Measurements from ENCODE around the gene REM2. TPM values are rescaled to one million over a fixed set of nuclear protein-coding genes. Genes with fewer than 3 reads are reported as not detected.

REM2 gene
- total RNA-seq, 1 donor from 2014 or later: 3.0 TPM

DNA sequence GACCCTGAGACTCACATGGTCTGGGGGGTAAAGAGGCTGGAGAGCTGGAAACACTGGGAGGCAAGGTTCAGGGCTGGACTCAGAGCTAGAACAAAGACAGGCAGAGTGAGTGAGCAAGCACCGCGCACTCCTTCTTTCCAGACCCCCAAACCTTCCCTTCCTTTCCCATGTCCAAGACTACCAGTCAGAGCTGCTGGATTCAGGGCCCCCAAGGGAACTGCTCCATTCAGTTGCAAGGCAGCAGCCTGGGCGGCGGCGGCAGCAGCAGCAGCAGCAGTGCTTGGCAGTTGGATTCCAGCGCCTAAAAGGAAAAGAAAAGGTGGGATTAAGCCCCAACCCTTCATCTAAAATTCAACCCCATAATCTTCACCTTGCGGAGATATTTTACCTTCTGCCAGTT lies 18.8 kb downstream of the REM2 start:
- Mint-ChIP-seq H3K27ac (ENCODE audit: unreplicated experiment) (no peak overlapping the region), H3K4me3 (no peak overlapping the region), H3K36me3 (ENCODE audit: low read depth) (peaks cover 24% of the 10 kb centered on the region), H3K9me3 (no peaks in the 10 kb centered on the region), H3K4me1 (no peaks in the 10 kb centered on the region), H3K27me3 (ENCODE audit: low read depth) (no peaks in the 10 kb centered on the region)
- no peak for DNase-seq (ENCODE audit: low read depth, low spot score)
- TF ChIP-seq, protein P1, sequence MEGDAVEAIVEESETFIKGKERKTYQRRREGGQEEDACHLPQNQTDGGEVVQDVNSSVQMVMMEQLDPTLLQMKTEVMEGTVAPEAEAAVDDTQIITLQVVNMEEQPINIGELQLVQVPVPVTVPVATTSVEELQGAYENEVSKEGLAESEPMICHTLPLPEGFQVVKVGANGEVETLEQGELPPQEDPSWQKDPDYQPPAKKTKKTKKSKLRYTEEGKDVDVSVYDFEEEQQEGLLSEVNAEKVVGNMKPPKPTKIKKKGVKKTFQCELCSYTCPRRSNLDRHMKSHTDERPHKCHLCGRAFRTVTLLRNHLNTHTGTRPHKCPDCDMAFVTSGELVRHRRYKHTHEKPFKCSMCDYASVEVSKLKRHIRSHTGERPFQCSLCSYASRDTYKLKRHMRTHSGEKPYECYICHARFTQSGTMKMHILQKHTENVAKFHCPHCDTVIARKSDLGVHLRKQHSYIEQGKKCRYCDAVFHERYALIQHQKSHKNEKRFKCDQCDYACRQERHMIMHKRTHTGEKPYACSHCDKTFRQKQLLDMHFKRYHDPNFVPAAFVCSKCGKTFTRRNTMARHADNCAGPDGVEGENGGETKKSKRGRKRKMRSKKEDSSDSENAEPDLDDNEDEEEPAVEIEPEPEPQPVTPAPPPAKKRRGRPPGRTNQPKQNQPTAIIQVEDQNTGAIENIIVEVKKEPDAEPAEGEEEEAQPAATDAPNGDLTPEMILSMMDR (conservative IDR thresholded peaks at IDR 0.05): no peak

DNA sequence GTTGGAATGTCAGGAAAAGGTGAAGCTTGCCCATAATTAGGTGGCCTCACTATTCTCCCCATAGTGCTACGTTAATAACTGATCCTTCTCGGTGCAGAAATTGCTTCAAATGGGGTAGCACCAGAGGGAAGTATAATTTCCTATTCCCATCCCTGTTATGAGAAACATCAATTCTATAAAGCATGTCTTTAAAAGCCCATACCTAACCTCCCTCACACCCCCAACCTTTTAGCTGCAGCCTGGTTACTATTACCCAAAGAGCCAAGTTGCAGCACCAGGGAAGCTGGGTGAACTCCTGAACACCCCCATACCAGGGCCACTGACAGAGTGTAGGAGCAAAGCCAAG lies 20.7 kb downstream of the REM2 start:
- no peak overlapping the region for H3K4me3 Mint-ChIP-seq
- DNase-seq (ENCODE audit: low read depth, low spot score): no peak
- no peaks in the 10 kb centered on the region for H3K27me3 Mint-ChIP-seq (ENCODE audit: low read depth)
- no peaks in the 10 kb centered on the region for H3K4me1 Mint-ChIP-seq
- H3K27ac Mint-ChIP-seq (ENCODE audit: unreplicated experiment): no peak overlapping the region
- peaks cover 24% of the 10 kb centered on the region for H3K36me3 Mint-ChIP-seq (ENCODE audit: low read depth)
- TF ChIP-seq, protein P1 (conservative IDR thresholded peaks at IDR 0.05): no peak
- H3K9me3 Mint-ChIP-seq: no peaks in the 10 kb centered on the region

DNA sequence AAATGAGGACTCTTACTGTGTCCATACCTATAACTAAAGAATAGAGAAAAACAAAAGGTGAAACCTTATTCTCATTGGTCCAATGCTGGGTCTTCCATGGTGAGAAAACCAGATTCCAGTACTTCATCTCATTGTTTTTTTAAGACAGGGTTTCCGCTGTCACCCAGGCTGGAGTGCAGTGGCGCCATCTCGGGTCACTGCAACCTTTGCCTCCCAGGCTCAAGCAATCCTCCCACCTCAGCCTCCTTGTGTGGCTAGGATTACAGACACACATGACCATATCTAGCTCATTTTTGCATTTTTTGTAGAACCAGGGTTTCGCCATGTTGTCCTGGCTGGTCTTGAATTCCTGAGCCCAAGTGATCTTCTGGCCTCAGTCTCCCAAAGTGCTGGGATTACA lies 22.6 kb downstream of the REM2 start:
- Mint-ChIP-seq H3K9me3 (no peaks in the 10 kb centered on the region), H3K27ac (ENCODE audit: unreplicated experiment) (no peak overlapping the region), H3K27me3 (ENCODE audit: low read depth) (no peaks in the 10 kb centered on the region), H3K36me3 (ENCODE audit: low read depth) (peaks cover 30% of the 10 kb centered on the region), H3K4me1 (no peaks in the 10 kb centered on the region), H3K4me3 (no peak overlapping the region)
- no peak for DNase-seq (ENCODE audit: low read depth, low spot score)
- TF ChIP-seq, protein P1 (conservative IDR thresholded peaks at IDR 0.05): no peak

DNA sequence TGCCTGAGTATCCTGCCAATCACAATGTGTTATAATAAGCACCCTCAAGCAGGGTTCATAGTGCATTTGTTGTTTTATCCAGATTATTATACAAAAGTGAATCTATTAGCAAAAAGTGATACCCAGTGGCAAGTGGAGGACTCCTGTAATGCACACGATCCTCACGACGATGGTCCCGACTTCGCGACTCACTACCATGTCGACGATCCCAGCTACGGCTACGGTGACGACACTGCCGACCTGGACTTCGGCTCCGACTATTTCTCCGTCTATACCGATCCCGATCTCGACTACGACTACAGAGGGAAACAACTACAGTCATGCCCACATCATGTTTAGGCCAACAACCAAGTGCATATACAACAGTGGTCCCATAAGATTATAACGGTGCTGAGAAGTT lies 23.1 kb downstream of the REM2 start:
- Mint-ChIP-seq H3K4me3 (no peak overlapping the region), H3K36me3 (ENCODE audit: low read depth) (peaks cover 30% of the 10 kb centered on the region), H3K27ac (ENCODE audit: unreplicated experiment) (no peak overlapping the region), H3K4me1 (no peaks in the 10 kb centered on the region), H3K9me3 (no peaks in the 10 kb centered on the region), H3K27me3 (ENCODE audit: low read depth) (no peaks in the 10 kb centered on the region)
- DNase-seq (ENCODE audit: low read depth, low spot score): no peak
- TF ChIP-seq, protein P1 (conservative IDR thresholded peaks at IDR 0.05): no peak

DNA sequence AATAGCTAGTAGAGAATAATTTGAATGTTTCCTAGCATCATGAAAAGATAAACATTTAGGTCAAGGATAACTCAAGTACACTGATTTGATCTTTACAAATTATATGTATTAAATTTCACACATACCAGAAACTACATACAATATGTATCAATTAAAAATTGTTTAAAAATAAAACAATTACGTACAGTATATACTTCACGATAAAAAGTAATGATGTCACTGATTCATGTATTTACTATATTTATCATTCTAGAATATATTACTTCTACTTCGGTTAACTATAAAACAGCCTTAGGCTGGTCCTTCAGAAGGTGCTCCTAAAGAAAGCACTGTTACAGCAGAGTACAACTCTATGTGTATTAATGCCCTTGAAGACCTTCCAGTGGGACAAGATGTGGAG lies 24.4 kb downstream of the REM2 start:
- H3K27ac Mint-ChIP-seq (ENCODE audit: unreplicated experiment): no peak overlapping the region
- H3K27me3 Mint-ChIP-seq (ENCODE audit: low read depth): no peaks in the 10 kb centered on the region
- peaks cover 4% of the 10 kb centered on the region for H3K4me1 Mint-ChIP-seq
- TF ChIP-seq, protein P1 (conservative IDR thresholded peaks at IDR 0.05): no peak
- H3K36me3 Mint-ChIP-seq (ENCODE audit: low read depth): peaks cover 23% of the 10 kb centered on the region
- DNase-seq (ENCODE audit: low read depth, low spot score): no peak
- no peak overlapping the region for H3K4me3 Mint-ChIP-seq
- no peaks in the 10 kb centered on the region for H3K9me3 Mint-ChIP-seq

DNA sequence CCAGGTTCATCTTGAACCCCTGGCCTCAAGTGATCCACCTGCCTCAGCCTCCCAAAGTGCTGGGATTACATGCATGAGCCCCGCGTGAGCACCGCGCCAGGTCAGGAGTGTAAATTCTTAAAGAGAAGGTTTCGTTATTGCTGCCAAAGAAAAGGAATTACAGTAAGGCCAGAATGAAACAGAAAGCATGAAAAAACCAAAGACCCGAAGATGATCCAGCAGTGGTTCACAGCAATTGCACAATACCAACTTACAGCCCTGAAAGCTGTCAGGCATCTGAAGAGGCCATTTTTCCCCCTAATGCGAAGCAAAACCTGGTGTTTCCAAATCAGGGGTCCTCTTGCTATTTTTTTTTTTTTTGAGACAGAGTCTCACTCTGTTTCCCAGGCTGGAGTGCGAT lies 25.6 kb downstream of the REM2 start:
- no peak for DNase-seq (ENCODE audit: low read depth, low spot score)
- no peak overlapping the region for H3K27ac Mint-ChIP-seq (ENCODE audit: unreplicated experiment)
- H3K36me3 Mint-ChIP-seq (ENCODE audit: low read depth): peaks cover 23% of the 10 kb centered on the region
- H3K9me3 Mint-ChIP-seq: no peaks in the 10 kb centered on the region
- H3K27me3 Mint-ChIP-seq (ENCODE audit: low read depth): no peaks in the 10 kb centered on the region
- no peak overlapping the region for H3K4me3 Mint-ChIP-seq
- peaks cover 5% of the 10 kb centered on the region for H3K4me1 Mint-ChIP-seq
- TF ChIP-seq, protein P1 (conservative IDR thresholded peaks at IDR 0.05): no peak

Measured in neural crest cell (in vitro differentiated cells).